GM12874 (cell line): ENCODE data around the gene DOCK9.

Experiments used
- CTCF ChIP-seq: IDR thresholded peaks from 2 replicates; pipeline ENCODE4 v1.5.1; 2011; ENCODE audit warnings: low read depth, mild to moderate bottlenecking, control low read depth, low read length, moderate library complexity; ENCODE audit not compliant: insufficient read depth

DOCK9 gene

GRCh38 chr13:98988277-98988676 is 10.4 kb upstream of the DOCK9 start:
- TF ChIP-seq CTCF = no peak

GRCh38 chr13:98987275-98987674 is 9.4 kb upstream of the DOCK9 start:
- TF ChIP-seq CTCF = no peak

- no peak for TF ChIP-seq CTCF
These were observed 8.5 kb upstream of the DOCK9 start for GRCh38 chr13:98986226-98986846.

GRCh38 chr13:98985591-98985990 is 7.7 kb upstream of the DOCK9 start:
- no peak for TF ChIP-seq CTCF

DNA sequence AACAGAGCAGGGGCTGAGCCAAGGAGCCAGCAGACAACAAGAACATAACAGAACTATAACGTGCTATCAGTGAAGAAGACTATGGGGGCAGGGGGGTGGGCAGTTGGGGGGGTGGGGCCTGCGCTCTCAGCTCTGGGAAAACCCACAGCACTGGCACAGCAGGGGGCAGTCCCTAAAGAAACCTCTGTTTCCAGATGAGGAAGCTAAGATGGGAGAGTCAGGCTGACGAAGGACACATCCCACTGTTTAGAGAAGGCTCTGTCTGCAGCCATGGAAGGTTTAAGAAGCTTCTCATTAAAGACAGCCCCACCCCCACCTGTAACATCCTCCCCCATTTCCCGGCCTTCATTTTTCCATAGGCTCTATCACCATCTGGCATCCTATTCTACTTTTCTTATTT is 7.1 kb upstream of the DOCK9 start:
- TF ChIP-seq CTCF = no peak

DNA sequence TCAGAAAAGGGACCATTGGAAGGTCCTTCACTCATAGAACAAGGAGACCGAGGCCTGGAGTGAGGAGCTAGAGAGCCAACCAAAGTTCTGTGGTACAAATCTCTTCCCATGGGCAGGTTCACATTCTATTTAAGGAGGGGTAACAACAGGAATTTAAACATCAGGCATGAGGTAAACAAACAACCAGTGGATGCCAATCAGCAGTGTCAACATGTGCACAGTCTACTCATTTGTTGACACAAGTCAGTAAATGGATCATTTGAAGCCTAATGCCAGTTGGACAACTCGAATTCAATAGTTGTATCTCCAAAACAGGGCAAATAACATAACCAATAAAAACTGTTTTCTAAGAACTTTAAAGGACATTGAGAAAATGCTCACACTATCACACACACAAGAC is 6.3 kb upstream of the DOCK9 start:
- TF ChIP-seq CTCF = no peak

DNA sequence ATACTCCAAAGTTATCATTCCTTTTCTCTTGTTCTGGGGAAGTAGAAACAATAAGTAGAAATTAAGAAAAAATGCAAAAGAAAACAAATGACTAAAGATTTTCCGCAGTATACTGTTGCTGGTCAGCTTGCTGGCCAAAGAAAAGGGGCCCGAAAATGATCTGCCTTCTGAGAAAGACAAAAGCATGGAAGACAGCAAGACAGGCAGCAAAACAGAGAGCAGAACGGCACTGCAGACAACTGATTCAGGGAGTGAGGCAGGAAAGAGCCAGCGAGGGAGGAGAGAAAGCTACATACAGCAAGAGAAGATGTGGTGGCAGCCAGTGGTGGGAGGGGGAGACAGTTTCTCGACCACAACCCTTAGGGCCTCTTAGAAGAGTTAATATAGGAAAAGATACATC is 5.3 kb upstream of the DOCK9 start:
- no peak for TF ChIP-seq CTCF
